Esophagus muscularis mucosa (tissue), 4 donors: ENCODE data around the gene SLC7A11. TPM values are rescaled to one million over a fixed set of nuclear protein-coding genes. Genes with fewer than 3 reads are reported as not detected.

Experiments
- DNase-seq: peaks from one replicate; pipeline ENCODE4 v3.0.0-alpha.2; 2017; ENCODE audit errors: extremely low spot score
- H3K27ac ChIP-seq, 4 donors: fragments of 200-600 bp; sonication (generic); replicated peaks in 1 of 4; 1 replicate in 3 of 4; 2 replicates in 1 of 4; pipeline ENCODE4 v1.5.1; 2016 to 2019; ENCODE audit warnings: mild to moderate bottlenecking in 1 of 4
- H3K27me3 ChIP-seq, 4 donors: fragments of 200-600 bp; sonication (generic); one replicate each; pipeline versions ENCODE4 v1.5.1 to v1.6.0; 2016 to 2019
- H3K36me3 ChIP-seq, 4 donors: fragments of 200-600 bp; sonication (generic); one replicate each; pipeline ENCODE4 v1.5.1; 2016 to 2019
- H3K4me1 ChIP-seq, 4 donors: fragments of 200-600 bp; sonication (generic); one replicate each; pipeline ENCODE4 v1.5.1; 2016 to 2019
- H3K4me3 ChIP-seq, 4 donors: fragments of 200-600 bp; sonication (generic); 1 replicate in 2 of 4; 2 replicates in 2 of 4; pipeline ENCODE4 v1.5.1; 2016 to 2019; ENCODE audit warnings: mild to moderate bottlenecking in 4 of 4, moderate library complexity in 1 of 4
- H3K9me3 ChIP-seq, 4 donors: fragments of 200-600 bp; sonication (generic); 1 replicate in 3 of 4; 2 replicates in 1 of 4; pipeline ENCODE4 v1.5.1; 2016 to 2019
- EP300 ChIP-seq: sonication (generic); formaldehyde crosslinking; IDR thresholded peaks from one replicate; pipeline ENCODE4 v1.6.1; 2017; ENCODE audit warnings: antibody characterized with exemption
- POLR2A ChIP-seq: fragments of 450-650 bp; IDR thresholded peaks from one replicate; pipeline ENCODE4 v1.6.1; 2017; ENCODE audit warnings: antibody characterized with exemption, moderate library complexity, mild to moderate bottlenecking, low read depth
- POLR2AphosphoS5 ChIP-seq, 2 donors: sonication (generic); formaldehyde crosslinking; IDR thresholded peaks; one replicate each; pipeline ENCODE4 v1.6.1; 2017; ENCODE audit warnings: antibody characterized with exemption in 2 of 2
- WGBS: methylation state at CpG from one replicate; pipeline ENCODE4 v1.1.5; 2018; 5-methylcytosine and 5-hydroxymethylcytosine counted together
- intact Hi-C: fragments of 100-400 bp; cut with DNase I; formaldehyde crosslinking; loops from one replicate; pipeline ENCODE4 v1.15.1; 2023
- total RNA-seq, 4 donors: library from RNA; depleted of rRNA; stranded (reverse); fragments of >200 nt; gene quantifications; one replicate each; pipeline versions ENCODE4 v1.1.0 to v1.2.1, GENCODE V29; 2016
- TF ChIP-seq, protein P1 (sequence below), 3 experiments: fragments of 200-600 bp in 2 of 3; fragments of 450-650 bp in 1 of 3; sonication (generic) in 2 of 3; IDR thresholded peaks; one replicate each; pipeline ENCODE4 v1.5.1; 2017 to 2019; ENCODE audit warnings: antibody characterized with exemption in 3 of 3, mild to moderate bottlenecking in 2 of 3, moderate library complexity in 1 of 3

SLC7A11 gene
- total RNA-seq, result under 1 TPM; 0.19 to 0.83 (median 0.31) TPM

DNA sequence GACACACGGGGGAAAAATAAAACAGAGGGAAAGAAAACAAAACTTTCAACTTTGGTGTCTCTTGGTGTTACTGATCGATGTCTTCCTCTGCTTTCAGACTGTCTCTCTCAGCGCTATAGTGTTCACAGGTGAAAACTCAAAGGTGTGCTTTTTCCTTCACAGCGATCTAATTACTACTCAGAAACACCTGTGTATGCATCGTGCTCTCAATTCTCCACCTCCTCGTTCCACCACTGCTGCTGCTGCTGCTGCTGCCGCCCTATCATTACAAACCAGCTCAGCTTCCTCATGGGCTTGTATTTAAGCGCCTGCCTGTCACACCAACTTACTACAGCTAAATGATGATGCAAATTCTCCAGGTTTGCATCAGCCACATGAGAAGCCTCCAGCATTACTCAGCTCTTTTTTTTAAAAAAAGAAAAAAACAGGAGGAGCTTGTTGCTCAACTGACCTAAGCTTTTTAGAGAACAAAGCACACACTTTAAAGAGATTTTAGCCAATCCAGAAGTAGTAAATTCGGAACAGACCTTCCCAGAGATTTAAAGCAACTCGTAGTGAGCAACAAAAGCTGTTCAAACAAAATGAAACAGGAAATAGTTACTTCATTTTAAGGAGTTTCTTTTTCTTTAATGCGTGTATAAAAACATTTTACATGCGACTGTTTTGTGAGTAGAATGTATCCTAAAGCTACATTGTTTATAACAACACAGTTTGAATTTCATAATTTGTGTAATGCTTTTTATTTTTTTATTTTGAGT lies at the start of gene SLC7A11:
TSS of gene SLC7A11 (minus strand) at position 274 of the 758 bp plus-strand sequence. CDS start 280 bp downstream, outside the sequence.
- no peak within 1 kb of the TSS for H3K27ac ChIP-seq
- intact Hi-C loops, result no loop called here
- WGBS, result 24% methylated on average over 12 of the region's 12 CpGs
- no peaks in the 10 kb centered on the region for H3K27me3 ChIP-seq
- H3K9me3 ChIP-seq, result no peaks in the 10 kb centered on the region
- DNase-seq, result no peak
- peak within 1 kb of the TSS; percentile 20 to 44 (median 35) for H3K4me3 ChIP-seq
- H3K36me3 ChIP-seq, result no peaks in the 10 kb centered on the region
- TF ChIP-seq, protein P1, sequence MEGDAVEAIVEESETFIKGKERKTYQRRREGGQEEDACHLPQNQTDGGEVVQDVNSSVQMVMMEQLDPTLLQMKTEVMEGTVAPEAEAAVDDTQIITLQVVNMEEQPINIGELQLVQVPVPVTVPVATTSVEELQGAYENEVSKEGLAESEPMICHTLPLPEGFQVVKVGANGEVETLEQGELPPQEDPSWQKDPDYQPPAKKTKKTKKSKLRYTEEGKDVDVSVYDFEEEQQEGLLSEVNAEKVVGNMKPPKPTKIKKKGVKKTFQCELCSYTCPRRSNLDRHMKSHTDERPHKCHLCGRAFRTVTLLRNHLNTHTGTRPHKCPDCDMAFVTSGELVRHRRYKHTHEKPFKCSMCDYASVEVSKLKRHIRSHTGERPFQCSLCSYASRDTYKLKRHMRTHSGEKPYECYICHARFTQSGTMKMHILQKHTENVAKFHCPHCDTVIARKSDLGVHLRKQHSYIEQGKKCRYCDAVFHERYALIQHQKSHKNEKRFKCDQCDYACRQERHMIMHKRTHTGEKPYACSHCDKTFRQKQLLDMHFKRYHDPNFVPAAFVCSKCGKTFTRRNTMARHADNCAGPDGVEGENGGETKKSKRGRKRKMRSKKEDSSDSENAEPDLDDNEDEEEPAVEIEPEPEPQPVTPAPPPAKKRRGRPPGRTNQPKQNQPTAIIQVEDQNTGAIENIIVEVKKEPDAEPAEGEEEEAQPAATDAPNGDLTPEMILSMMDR (IDR thresholded peaks at IDR 0.05), result no peak
- TF ChIP-seq POLR2AphosphoS5 (IDR thresholded peaks at IDR 0.05), result peak; percentile 55 to 58
- H3K4me1 ChIP-seq, result peaks cover 0 to 9% (median 2%) of the 10 kb centered on the region in 4 donors

GRCh38 chr4:138291431-138291830 lies 49.3 kb upstream of the SLC7A11 start:
- intact Hi-C loops, result no loop called here
- 79% methylated on average over 3 of the region's 3 CpGs for WGBS
- Histone ChIP-seq H3K4me1 (no peaks in the 10 kb centered on the region), H3K36me3 (no peaks in the 10 kb centered on the region), H3K9me3 (no peaks in the 10 kb centered on the region), H3K27me3 (no peaks in the 10 kb centered on the region), H3K27ac (no peak overlapping the region), H3K4me3 (no peak overlapping the region)
- DNase-seq, result no peak
- TF ChIP-seq EP300 (no peak), POLR2A (no peak), POLR2AphosphoS5 (IDR thresholded peaks at IDR 0.05) (no peak)
- TF ChIP-seq, protein P1 (IDR thresholded peaks at IDR 0.05), result no peak

DNA sequence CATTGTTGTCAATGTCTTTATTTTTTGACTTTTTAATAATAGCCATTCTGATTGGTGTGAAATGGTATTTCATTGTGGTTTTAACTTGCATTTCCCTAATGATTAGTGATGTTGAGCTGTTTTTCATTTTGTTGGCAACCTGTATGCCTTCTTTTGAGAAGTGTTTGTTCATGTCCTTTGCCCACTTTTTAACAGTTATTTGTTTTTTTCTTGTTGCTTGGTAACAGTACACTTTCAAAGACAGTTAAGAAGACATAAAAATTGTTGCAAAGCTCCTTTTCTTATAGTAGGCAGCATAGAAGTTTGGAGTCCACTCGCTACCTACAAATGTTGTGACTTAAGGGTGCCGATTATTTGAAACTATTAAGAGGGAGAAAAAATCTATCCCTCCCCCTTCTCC lies 48.7 kb upstream of the SLC7A11 start:
- Histone ChIP-seq H3K4me1 (no peaks in the 10 kb centered on the region), H3K27ac (no peak overlapping the region), H3K36me3 (no peaks in the 10 kb centered on the region), H3K27me3 (no peaks in the 10 kb centered on the region), H3K4me3 (no peak overlapping the region), H3K9me3 (no peaks in the 10 kb centered on the region)
- intact Hi-C loops, result no loop called here
- 85% methylated on average over 2 of the region's 2 CpGs for WGBS
- no peak for DNase-seq
- TF ChIP-seq EP300 (no peak), POLR2AphosphoS5 (IDR thresholded peaks at IDR 0.05) (no peak), POLR2A (no peak)
- TF ChIP-seq, protein P1 (IDR thresholded peaks at IDR 0.05), result no peak

GRCh38 chr4:138279286-138279685 lies 37.1 kb upstream of the SLC7A11 start:
- Histone ChIP-seq H3K4me1 (peaks cover 0 to 20% (median 8%) of the 10 kb centered on the region in 4 donors), H3K27me3 (no peaks in the 10 kb centered on the region), H3K4me3 (no peak overlapping the region), H3K36me3 (no peaks in the 10 kb centered on the region), H3K27ac (no peak overlapping the region), H3K9me3 (no peaks in the 10 kb centered on the region)
- 91% methylated on average over 3 of the region's 3 CpGs for WGBS
- TF ChIP-seq POLR2AphosphoS5 (IDR thresholded peaks at IDR 0.05) (no peak), POLR2A (no peak), EP300 (no peak)
- TF ChIP-seq, protein P1 (IDR thresholded peaks at IDR 0.05), result no peak
- no peak for DNase-seq
- intact Hi-C loops, result no loop called here

DNA sequence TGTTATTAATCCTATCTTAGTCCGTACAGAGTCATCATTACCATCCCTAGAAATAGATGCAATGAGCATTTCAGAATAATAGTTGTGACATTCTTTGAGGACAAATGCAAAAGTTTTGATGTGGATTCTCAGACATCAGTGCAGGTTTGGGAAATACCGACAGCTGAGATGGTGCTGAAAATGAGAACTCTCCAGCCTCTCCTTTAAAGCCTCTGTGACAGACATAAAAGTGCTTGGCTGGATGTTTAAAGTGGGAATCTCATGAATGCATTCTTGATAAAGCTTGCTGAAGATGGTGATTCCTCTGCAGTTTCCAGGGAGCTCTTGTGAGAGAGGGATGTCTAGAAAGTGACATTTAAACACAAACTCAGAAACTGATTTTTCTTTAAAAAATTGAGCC lies 35.0 kb upstream of the SLC7A11 start:
- no peaks in the 10 kb centered on the region for H3K9me3 ChIP-seq
- no peaks in the 10 kb centered on the region for H3K27me3 ChIP-seq
- no peak for DNase-seq
- H3K4me3 ChIP-seq, result no peak overlapping the region
- WGBS, result 85% methylated on average over 2 of the region's 2 CpGs
- TF ChIP-seq EP300 (no peak), POLR2A (no peak), POLR2AphosphoS5 (IDR thresholded peaks at IDR 0.05) (no peak)
- TF ChIP-seq, protein P1 (IDR thresholded peaks at IDR 0.05), result no peak
- intact Hi-C loops, result no loop called here
- no peaks in the 10 kb centered on the region for H3K36me3 ChIP-seq
- no peak overlapping the region for H3K27ac ChIP-seq
- peaks cover 0 to 20% (median 8%) of the 10 kb centered on the region in 4 donors for H3K4me1 ChIP-seq
